Stimulated activated naive CD4-positive, alpha-beta T cell (primary cell): ENCODE results near the gene MACROD2.
"Not testable (repeated sequence)": the region's sequence is repeated elsewhere in the genome, so short reads cannot be mapped to it uniquely, and the experiment has no call there.

Experiments used
- DNase-seq, 6 experiments: peaks; one replicate each; lab custom pipeline; 2025; lab: John Stamatoyannopoulos, UW

Gene MACROD2

GRCh38 chr20:14266246-14266645 is 270.9 kb downstream of the MACROD2 start:
- no peak for DNase-seq

- DNase-seq: not testable (repeated sequence)
Observed at GRCh38 chr20:14270751-14271150, 275.4 kb downstream of the MACROD2 start.

- no peak for DNase-seq
Observed at GRCh38 chr20:14282140-14282539, 286.8 kb downstream of the MACROD2 start.

GRCh38 chr20:14284443-14284842 is 289.1 kb downstream of the MACROD2 start:
- no peak for DNase-seq

GRCh38 chr20:14288341-14289330 is 293.3 kb downstream of the MACROD2 start:
- no peak for DNase-seq

GRCh38 chr20:14291502-14291901 is 296.2 kb downstream of the MACROD2 start:
- DNase-seq: no peak

GRCh38 chr20:14295238-14295637 is 299.9 kb downstream of the MACROD2 start:
- no peak for DNase-seq

GRCh38 chr20:14295770-14296309 is 300.5 kb downstream of the MACROD2 start:
- DNase-seq: no peak

GRCh38 chr20:14299831-14300230 is 304.5 kb downstream of the MACROD2 start:
- no peak for DNase-seq

- no peak for DNase-seq
Observed at GRCh38 chr20:14303106-14303505, 307.8 kb downstream of the MACROD2 start.

- no peak for DNase-seq
Observed at GRCh38 chr20:14303651-14304050, 308.3 kb downstream of the MACROD2 start.

- no peak for DNase-seq
Observed at GRCh38 chr20:14304472-14304871, 309.2 kb downstream of the MACROD2 start.

GRCh38 chr20:14307956-14308355 is 312.6 kb downstream of the MACROD2 start:
- DNase-seq: no peak

GRCh38 chr20:14310977-14311627 is 315.8 kb downstream of the MACROD2 start:
- no peak for DNase-seq

- no peak for DNase-seq
Observed at GRCh38 chr20:14312001-14312400, 316.7 kb downstream of the MACROD2 start.

- DNase-seq: no peak
Observed at GRCh38 chr20:14313341-14314020, 318.2 kb downstream of the MACROD2 start.

- no peak for DNase-seq
Observed at GRCh38 chr20:14319704-14320103, 324.4 kb downstream of the MACROD2 start.

GRCh38 chr20:14331646-14332045 is 336.3 kb downstream of the MACROD2 start:
- no peak for DNase-seq

GRCh38 chr20:14332866-14333265 is 337.6 kb downstream of the MACROD2 start:
- DNase-seq: no peak

GRCh38 chr20:14333721-14334120 is 338.4 kb downstream of the MACROD2 start:
- no peak for DNase-seq

- DNase-seq: no peak
Observed at GRCh38 chr20:14334306-14334930, 339.1 kb downstream of the MACROD2 start.

- DNase-seq: no peak
Observed at GRCh38 chr20:14335052-14335451, 339.7 kb downstream of the MACROD2 start.
